SJSA1 (cell line): ENCODE measurements around the gene INSYN2A. TPM values are rescaled to one million over a fixed set of nuclear protein-coding genes. Genes with fewer than 3 reads are reported as not detected.

Source experiments
- DNase-seq, 2 experiments: peaks; one replicate each; pipeline ENCODE4 v3.0.0-alpha.2; 2015 to 2020; ENCODE audit warnings: low spot score in 2 of 2, low read depth in 1 of 2
- H3K27ac ChIP-seq: fragments of 250-450 bp; sonication (Bioruptor Pico); 2 replicates; pipeline ENCODE4 v1.5.1; 2020; ENCODE audit warnings: mild to moderate bottlenecking, moderate library complexity
- H3K27me3 ChIP-seq: fragments of 250-450 bp; sonication (Bioruptor Pico); replicated peaks from 2 replicates; pipeline ENCODE4 v1.5.1; 2020; ENCODE audit warnings: mild to moderate bottlenecking, moderate library complexity
- H3K36me3 ChIP-seq: fragments of 250-450 bp; sonication (Bioruptor Pico); 2 replicates; pipeline ENCODE4 v1.5.1; 2020; ENCODE audit warnings: mild to moderate bottlenecking
- H3K4me1 ChIP-seq: fragments of 250-450 bp; sonication (Bioruptor Pico); replicated peaks from 2 replicates; pipeline ENCODE4 v1.6.1; 2021; ENCODE audit warnings: mild to moderate bottlenecking
- H3K4me3 ChIP-seq: fragments of 250-450 bp; sonication (Bioruptor Pico); 2 replicates; pipeline ENCODE4 v1.5.1; 2020; ENCODE audit warnings: mild to moderate bottlenecking
- H3K9me3 ChIP-seq: fragments of 250-450 bp; sonication (Bioruptor Pico); replicated peaks from 2 replicates; pipeline ENCODE4 v1.5.1; 2020; ENCODE audit warnings: mild to moderate bottlenecking
- total RNA-seq: library from RNA; depleted of rRNA; stranded (reverse); fragments of >200 nt; shearing (Covaris generic); gene quantifications from 2 replicates; pipeline ENCODE4 v1.2.3, GENCODE V29; 2014

Gene INSYN2A
- total RNA-seq, 1 experiment from 2014 or later = not detected

DNA sequence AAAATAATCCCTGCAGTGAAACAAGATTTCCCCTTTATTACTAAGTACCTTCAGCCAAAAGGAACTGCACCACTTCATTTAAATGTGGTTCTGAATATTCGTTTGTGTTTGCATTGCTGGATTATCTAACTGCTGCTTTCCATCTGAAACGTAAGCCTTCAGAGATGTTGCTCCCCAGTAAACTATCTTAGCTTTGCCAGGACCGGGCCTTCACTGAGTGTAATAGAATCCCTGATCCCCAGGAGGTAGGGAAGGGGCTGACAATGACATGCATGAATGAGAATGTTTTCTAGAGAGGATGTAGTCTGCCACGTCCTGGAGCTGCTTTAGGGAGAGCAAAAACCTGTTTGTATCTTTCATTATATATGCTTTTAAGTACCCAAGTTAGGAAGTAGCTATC, 19.5 kb upstream of the INSYN2A start:
- no peak overlapping the region for H3K4me3 ChIP-seq
- 0 out of 2 replicates have a peak, but pooled peaks cover 2% of the 10 kb centered on the region for H3K4me1 ChIP-seq
- no peak overlapping the region for H3K27ac ChIP-seq
- DNase-seq = no peak
- H3K36me3 ChIP-seq = no peaks in the 10 kb centered on the region
- no peaks in the 10 kb centered on the region for H3K27me3 ChIP-seq
- H3K9me3 ChIP-seq = no peaks in the 10 kb centered on the region

DNA sequence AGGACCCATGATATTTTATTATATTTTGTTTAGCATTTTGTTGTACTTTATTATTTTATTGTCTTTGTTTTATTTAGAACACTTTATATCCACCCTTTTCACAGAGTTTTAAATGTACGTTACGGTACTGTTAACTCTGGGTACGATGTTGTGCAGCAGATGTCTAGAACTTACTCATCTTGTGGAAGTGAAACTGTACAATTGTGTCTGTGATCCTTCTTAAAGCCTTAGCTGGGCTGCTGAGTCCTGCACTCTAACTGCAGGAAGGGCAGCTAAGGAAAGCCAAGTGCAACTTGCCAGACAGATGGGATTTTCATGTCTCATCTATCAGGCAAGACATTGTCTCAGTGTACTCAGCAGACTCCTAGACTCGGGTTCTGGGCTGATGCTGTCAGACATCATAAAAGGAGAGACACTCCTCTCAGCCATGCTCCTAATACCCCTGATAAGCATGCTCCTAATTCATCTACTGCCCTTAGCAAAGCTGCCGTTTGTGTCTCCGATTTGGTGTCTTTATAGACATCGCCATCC, 14.6 kb upstream of the INSYN2A start:
- Histone ChIP-seq H3K4me1 (no peaks in the 10 kb centered on the region), H3K27ac (no peak overlapping the region), H3K27me3 (no peaks in the 10 kb centered on the region), H3K4me3 (no peak overlapping the region), H3K36me3 (no peaks in the 10 kb centered on the region), H3K9me3 (no peaks in the 10 kb centered on the region)
- DNase-seq = no peak

DNA sequence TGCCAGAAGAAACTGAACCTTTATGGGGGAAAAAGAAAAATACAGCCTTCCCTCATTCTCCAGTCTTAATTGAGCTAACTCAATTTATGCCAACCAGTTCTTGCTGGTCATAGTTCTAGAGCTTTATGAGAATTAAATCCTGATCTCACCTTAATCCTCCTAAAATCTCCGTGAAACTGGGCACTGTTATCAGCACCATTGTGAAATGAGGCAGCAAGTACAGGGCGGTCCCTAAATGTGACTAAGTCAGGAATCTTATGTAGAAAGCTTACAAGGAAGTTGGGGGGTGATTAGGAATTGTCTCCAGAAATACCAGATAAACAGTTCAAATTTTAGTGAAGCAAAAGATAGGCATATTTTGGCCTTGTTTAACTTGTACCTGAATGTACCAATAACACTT, 10.7 kb upstream of the INSYN2A start:
- H3K9me3 ChIP-seq = no peaks in the 10 kb centered on the region
- H3K4me3 ChIP-seq = no peak overlapping the region
- no peaks in the 10 kb centered on the region for H3K27me3 ChIP-seq
- DNase-seq = no peak
- H3K36me3 ChIP-seq = 0 out of 2 replicates have a peak, but pooled peaks cover 7% of the 10 kb centered on the region
- H3K4me1 ChIP-seq = no peaks in the 10 kb centered on the region
- no peak overlapping the region for H3K27ac ChIP-seq

DNA sequence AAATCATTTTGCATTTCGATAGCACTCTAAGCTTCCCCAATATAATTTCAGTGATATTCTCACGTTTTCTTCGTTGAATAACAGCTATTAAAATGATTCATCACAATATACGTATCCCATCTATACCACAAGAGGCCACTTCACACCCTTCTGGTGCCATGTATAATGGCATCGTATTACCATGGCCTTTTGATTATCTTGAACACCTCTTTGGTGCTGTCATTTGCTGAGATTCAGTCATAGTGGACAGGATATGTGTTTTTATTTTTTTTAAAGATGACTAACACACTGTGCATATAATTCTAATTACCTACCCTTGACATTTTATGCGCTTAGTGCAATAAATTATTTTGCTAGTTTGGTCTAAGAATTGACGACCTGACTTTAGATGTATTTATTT, 6.7 kb upstream of the INSYN2A start:
- H3K9me3 ChIP-seq = no peaks in the 10 kb centered on the region

DNA sequence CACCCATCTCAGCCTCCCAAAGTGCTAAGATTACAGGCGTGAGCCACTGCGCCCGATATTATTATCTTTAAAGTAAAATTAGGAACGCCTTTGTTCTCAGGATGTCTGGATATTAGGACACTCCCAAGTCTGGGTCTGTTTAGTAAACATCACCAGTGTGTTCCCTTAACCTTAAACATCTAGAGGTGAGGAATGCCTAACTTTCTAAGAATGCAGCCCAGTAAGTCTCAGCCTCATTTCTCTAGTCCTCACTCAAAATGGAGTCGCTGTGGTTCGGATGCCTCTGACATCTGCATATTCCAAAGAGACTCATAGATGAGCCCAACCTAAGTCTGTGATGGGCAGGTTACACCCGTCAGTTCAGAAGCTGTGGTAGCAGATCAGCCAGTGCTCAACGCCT, 4.3 kb upstream of the INSYN2A start:
- H3K4me1 ChIP-seq = peaks cover 6% of the 10 kb centered on the region
- no peaks in the 10 kb centered on the region for H3K9me3 ChIP-seq
- no peak overlapping the region for H3K4me3 ChIP-seq
- H3K36me3 ChIP-seq = peaks cover 7% of the 10 kb centered on the region; the same call in 1 of the 2 replicates
- no peak overlapping the region for H3K27ac ChIP-seq
- no peak for DNase-seq
- peaks cover 3% of the 10 kb centered on the region for H3K27me3 ChIP-seq

More for the DNA sequence above, 6.7 kb upstream of the INSYN2A start:
- no peaks in the 10 kb centered on the region for H3K27me3 ChIP-seq
- no peaks in the 10 kb centered on the region for H3K4me1 ChIP-seq
- no peak overlapping the region for H3K27ac ChIP-seq
- H3K36me3 ChIP-seq = peaks cover 7% of the 10 kb centered on the region; the same call in 1 of the 2 replicates
- no peak for DNase-seq
- no peak overlapping the region for H3K4me3 ChIP-seq

DNA sequence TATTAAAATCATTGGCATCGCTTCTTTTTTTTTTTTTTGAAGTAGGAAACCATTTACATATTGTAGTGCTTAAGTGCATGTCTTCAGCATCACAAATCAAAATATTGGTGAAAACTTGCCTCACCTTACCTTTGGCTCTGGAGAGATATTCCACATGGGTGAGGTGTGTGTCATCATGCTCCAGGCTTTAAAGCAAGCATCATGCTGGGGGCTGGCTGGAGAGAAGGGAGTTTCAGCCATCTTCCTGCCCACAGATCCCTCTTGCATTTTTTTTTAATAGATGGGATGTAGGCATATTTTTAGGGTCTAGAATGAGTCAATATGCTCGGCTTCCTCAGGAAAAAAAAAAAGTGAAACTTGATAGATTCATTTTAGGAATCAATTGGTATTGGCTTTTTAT, 2.3 kb upstream of the INSYN2A start:
- Histone ChIP-seq H3K27ac (no peak overlapping the region), H3K4me1 (peaks cover 14% of the 10 kb centered on the region), H3K9me3 (no peaks in the 10 kb centered on the region), H3K4me3 (no peak overlapping the region), H3K36me3 (peaks cover 3% of the 10 kb centered on the region; the same call in 1 of the 2 replicates), H3K27me3 (peaks cover 18% of the 10 kb centered on the region)
- no peak for DNase-seq

DNA sequence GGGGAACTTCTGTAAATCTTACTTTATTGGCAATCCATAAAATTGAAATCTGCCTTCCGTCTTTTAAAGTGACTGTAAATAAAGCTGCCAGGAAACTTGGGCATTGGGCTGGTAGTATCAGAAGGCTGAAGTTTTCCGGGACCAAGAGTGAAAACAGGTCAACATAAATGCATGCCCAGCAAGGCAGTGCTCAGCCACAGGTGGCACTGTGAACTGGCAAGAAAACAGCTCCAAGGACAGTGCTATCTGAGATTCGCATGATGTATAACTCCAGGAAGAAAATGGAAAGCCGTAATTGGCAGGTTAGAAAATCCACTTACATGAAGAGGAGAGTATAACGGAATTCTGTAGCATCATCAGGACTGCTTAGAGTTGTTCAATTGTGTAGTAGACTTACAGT, 1.9 kb upstream of the INSYN2A start:
- peaks cover 14% of the 10 kb centered on the region for H3K4me1 ChIP-seq
- peaks cover 19% of the 10 kb centered on the region for H3K27me3 ChIP-seq
- H3K27ac ChIP-seq = no peak overlapping the region
- no peak for DNase-seq
- H3K4me3 ChIP-seq = no peak overlapping the region
- no peaks in the 10 kb centered on the region for H3K9me3 ChIP-seq
- H3K36me3 ChIP-seq = peaks cover 3% of the 10 kb centered on the region; the same call in 1 of the 2 replicates

DNA sequence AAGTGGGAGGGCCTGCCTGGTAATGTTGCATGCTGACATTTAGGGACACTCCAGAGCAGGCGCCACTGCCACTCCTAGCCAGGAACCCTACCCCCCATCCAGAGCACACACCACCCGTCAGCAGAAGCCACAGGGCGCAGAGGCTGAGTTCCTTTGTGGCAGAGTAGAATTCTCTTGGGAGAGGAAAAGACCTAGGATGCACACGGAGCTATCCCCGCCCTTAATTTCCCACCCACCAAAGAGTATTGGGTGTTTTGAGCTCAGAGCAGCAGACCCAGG, 702 bp upstream of the INSYN2A start:
- H3K9me3 ChIP-seq = no peaks in the 10 kb centered on the region
- H3K27ac ChIP-seq = no peak overlapping the region
- H3K27me3 ChIP-seq = peaks cover 19% of the 10 kb centered on the region
- H3K4me1 ChIP-seq = peaks cover 14% of the 10 kb centered on the region
- no peaks in the 10 kb centered on the region; the same call in 1 of the 2 replicates for H3K36me3 ChIP-seq
- DNase-seq = no peak
- H3K4me3 ChIP-seq = no peak overlapping the region

DNA sequence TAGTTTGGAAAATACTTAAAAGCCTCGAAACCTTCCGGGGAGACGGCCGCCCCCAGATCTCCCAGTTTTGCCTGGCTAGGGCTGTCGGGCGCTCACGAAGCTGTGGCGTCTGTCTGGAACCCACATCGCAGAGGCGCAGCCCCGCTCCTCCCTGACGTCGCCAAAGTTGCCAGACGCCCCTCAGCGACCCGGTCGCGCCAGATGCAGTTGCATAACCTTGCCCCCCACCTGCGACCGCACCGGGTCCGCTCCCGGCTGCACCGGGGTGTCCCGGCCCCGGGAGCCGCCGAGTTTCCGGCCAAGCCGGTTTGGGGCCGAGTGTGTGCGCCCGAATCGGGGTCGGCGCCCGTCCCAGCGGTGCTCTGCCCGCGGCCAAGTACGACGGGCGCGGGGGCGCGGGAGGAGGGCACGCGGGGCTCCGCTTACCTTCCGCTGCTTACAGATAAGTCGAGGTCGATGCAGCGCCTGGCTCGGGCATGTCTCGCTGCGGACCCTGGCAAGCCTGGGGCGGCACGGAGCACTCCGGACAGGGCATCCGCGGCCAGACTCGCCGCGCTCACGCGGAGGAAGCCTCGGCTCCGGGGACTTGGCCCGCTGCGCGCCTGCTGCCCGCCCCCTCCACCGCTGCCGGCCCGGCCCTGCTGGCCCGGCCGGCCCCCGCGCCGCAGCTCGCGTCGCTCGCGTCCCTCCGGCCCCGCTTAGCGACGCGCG, 665 bp downstream of the INSYN2A start:
- Histone ChIP-seq H3K9me3 (no peaks in the 10 kb centered on the region), H3K27me3 (peaks cover 19% of the 10 kb centered on the region), H3K4me1 (peaks cover 14% of the 10 kb centered on the region), H3K36me3 (no peaks in the 10 kb centered on the region; the same call in 1 of the 2 replicates), H3K4me3 (peak overlapping the region; percentile 27), H3K27ac (no peak overlapping the region)
- peak in 1 of 2 experiments; percentile 18 for DNase-seq

DNA sequence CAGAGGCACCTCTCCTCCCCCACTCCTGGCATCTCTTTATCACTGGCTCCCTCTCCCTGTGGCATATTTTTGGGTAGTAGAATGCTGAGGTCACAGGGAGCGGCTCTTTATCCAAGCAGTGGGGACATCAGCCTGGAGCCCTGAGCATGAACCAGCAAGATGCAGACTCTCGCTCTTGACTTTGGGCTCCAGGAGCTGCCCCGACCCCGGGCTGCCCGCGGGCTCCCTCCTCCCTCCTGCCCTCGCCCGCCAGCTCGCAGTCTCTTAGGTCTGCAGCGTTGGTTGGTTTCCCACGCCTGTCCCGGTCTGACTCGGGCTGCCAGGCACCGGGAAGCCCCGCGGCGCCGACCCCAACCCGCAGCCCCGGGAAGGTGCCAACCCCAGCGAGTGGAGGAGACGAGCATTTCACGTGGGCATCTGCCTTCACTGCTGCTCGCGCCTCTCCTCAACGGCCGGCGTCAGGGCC, 1.3 kb downstream of the INSYN2A start:
- Histone ChIP-seq H3K27me3 (peaks cover 19% of the 10 kb centered on the region), H3K9me3 (no peaks in the 10 kb centered on the region), H3K4me1 (peaks cover 14% of the 10 kb centered on the region), H3K27ac (no peak overlapping the region), H3K4me3 (no peak overlapping the region), H3K36me3 (no peaks in the 10 kb centered on the region)
- DNase-seq = no peak

DNA sequence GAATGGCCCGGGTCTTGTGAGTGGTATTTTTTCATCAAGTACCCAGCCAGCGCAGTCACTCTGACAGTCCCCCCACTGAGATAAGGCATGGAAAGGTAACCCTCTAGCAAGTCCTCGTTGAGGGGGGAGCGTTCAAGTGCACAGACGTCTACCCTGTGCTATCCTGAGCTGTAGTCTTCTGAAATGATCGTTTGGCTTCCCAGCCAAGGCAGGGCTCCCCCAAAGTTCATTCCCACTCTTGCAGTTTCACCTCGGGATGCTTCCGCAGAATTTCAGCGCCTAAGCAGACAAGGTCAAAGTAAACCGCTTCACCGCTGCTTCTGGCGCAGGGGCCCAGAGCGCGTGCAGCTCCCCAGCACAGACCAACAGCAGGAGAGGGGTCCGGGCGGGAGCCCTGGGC, 1.8 kb downstream of the INSYN2A start:
- DNase-seq = no peak
- Histone ChIP-seq H3K4me1 (peaks cover 14% of the 10 kb centered on the region), H3K36me3 (no peaks in the 10 kb centered on the region), H3K9me3 (no peaks in the 10 kb centered on the region), H3K27ac (no peak overlapping the region), H3K27me3 (peaks cover 19% of the 10 kb centered on the region), H3K4me3 (no peak overlapping the region)

DNA sequence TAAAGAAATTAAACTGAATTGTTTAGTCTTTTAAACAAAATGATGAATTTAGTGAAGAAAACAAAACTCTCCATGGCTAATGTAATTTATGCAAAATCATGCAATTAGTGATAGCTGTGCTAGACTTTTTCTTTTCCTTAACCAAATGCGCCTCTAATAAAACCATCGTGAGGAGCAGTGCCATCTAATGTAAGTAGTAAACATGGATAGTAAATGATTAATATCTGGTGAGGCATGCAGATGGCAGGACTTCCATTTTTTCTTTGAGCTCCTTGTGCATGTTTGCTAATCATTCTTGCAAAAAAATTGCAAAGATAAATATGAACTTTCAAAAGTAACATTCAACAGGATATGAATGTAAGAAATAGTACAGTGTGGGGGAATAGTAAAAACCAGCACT, 2.3 kb downstream of the INSYN2A start:
- no peaks in the 10 kb centered on the region for H3K36me3 ChIP-seq
- peaks cover 14% of the 10 kb centered on the region for H3K4me1 ChIP-seq
- peaks cover 19% of the 10 kb centered on the region for H3K27me3 ChIP-seq
- DNase-seq = no peak
- H3K4me3 ChIP-seq = no peak overlapping the region
- H3K9me3 ChIP-seq = no peaks in the 10 kb centered on the region
- no peak overlapping the region for H3K27ac ChIP-seq

DNA sequence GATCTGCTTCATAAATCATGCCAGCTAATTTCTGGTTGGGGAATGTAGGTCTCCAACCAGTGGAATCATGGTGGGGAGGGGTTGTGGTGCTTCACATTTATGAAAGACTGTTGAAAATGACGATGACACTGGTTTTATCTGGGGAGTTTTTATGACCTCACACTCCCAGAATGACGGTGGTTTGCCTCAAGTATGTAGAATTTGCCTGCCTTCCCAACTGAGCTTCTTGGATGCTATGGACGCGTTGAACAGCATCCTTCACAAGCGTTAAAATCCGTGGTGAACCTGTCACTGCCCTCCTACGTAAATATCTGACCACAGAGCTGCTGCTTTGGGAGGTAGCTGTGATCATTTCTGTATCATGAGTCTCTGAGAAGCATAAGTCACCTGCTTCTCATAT, 3.3 kb downstream of the INSYN2A start:
- Histone ChIP-seq H3K36me3 (no peaks in the 10 kb centered on the region), H3K4me1 (peaks cover 14% of the 10 kb centered on the region), H3K4me3 (no peak overlapping the region), H3K27ac (no peak overlapping the region), H3K27me3 (peaks cover 19% of the 10 kb centered on the region), H3K9me3 (no peaks in the 10 kb centered on the region)
- no peak for DNase-seq

DNA sequence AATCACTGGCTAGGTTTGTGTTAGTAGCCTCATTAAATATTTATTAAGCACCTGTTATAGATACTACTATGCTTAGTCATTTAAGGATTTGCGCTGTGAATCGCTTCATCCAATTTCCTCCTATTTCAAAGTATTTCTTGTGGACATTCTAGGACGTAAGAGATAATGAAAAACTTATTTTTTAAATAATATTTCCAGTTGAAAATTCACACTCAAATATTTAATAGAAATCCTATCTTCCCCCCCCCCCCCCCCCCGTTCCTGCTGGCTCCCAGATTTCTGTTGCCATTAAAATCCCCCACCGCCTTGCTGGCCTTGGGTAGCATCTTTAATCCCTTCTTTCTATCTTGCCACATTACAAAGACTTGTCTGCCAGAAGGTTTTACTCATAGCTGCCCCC, 6.0 kb downstream of the INSYN2A start:
- H3K4me1 ChIP-seq = peaks cover 6% of the 10 kb centered on the region
- H3K4me3 ChIP-seq = no peak overlapping the region
- H3K36me3 ChIP-seq = no peaks in the 10 kb centered on the region
- no peak for DNase-seq
- peaks cover 14% of the 10 kb centered on the region for H3K27me3 ChIP-seq
- no peaks in the 10 kb centered on the region for H3K9me3 ChIP-seq
- no peak overlapping the region for H3K27ac ChIP-seq
